Left ventricle myocardium inferior (tissue), 1 donor: Measurements from ENCODE around the gene HEATR9. TPM values are rescaled to one million over a fixed set of nuclear protein-coding genes. Genes with fewer than 3 reads are reported as not detected.

Source experiments
- DNase-seq: peaks from one replicate; pipeline ENCODE4 v3.0.0-alpha.2; 2020
- H3K27ac ChIP-seq: fragments of 200-600 bp; replicated peaks from 2 replicates; pipeline ENCODE4 v1.8.0; 2021
- H3K27me3 ChIP-seq: fragments of 200-600 bp; 2 replicates; pipeline ENCODE4 v1.8.0; 2021; ENCODE audit warnings: low read depth
- H3K36me3 ChIP-seq: fragments of 200-600 bp; 2 replicates; pipeline ENCODE4 v1.8.0; 2021
- H3K4me1 ChIP-seq: fragments of 200-600 bp; 2 replicates; pipeline ENCODE4 v1.8.0; 2021
- H3K4me3 ChIP-seq: fragments of 200-600 bp; 2 replicates; pipeline ENCODE4 v1.8.0; 2021; ENCODE audit warnings: mild to moderate bottlenecking, moderate library complexity
- H3K9me3 ChIP-seq: fragments of 200-600 bp; replicated peaks from 2 replicates; pipeline ENCODE4 v1.8.0; 2021
- intact Hi-C: fragments of 100-400 bp; cut with micrococcal nuclease; formaldehyde crosslinking; loops from one replicate; pipeline ENCODE4 v1.11.0; 2022
- total RNA-seq: library from RNA; stranded (reverse); fragmentation: NEBNext Ultra II Directional; extraction: Animal tissue kit (Norgen Biotek cat#: 25700); gene quantifications from one replicate; pipeline ENCODE4 v1.2.1, GENCODE V29; 2021
- TF ChIP-seq, protein P1 (sequence below): fragments of 200-600 bp; IDR thresholded peaks from 2 replicates; pipeline ENCODE4 v1.8.0; 2021; ENCODE audit warnings: antibody characterized with exemption, mild to moderate bottlenecking, borderline replicate concordance
- donor health status: DM: no; HTN: yes; CAD: no; lungs with severe emphysema.

The HEATR9 gene
- total RNA-seq, 1 donor from 2014 or later = not detected

DNA sequence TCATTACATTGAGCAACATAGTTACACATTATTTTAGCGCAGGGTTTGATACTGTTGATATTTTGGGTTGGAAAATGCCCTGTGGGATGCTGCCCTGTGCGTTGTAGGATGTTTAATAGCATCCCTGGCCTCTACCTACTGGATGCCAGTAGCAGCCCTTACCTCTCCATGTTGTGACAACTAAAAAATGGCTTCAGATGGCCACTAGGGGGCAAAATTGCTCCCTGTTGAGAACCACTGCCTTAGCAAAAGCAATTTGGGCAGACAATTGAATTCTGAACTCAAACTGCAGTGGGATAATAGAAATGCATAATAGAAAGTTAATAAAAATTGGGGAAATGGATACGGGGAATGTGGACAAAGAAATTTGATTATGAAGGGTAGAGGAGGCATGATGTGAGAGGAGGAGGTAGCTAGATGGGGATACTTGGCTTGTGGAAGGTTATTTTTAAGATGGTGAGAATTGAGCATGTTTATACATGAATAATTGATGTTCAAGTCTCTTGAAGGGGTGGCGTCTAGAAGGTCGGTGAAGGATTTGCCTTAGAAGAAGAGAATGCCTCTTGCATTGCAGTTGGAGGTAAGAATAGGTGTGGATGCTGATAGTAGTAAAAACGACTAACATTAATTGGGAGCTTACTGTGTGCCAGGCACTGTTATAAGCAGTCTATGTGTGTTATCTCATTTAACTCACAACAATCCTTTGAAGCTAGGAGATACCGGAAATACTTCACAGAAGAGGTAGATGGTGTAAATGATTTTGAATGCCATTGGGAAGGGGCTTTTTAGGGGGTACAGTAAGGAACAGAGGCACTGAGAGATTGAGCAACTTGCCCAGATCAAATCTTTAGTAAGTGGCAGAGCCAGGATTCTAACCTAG lies 19.0 kb downstream of the HEATR9 start:
- intact Hi-C loops = no loop called here
- DNase-seq = no peak

DNA sequence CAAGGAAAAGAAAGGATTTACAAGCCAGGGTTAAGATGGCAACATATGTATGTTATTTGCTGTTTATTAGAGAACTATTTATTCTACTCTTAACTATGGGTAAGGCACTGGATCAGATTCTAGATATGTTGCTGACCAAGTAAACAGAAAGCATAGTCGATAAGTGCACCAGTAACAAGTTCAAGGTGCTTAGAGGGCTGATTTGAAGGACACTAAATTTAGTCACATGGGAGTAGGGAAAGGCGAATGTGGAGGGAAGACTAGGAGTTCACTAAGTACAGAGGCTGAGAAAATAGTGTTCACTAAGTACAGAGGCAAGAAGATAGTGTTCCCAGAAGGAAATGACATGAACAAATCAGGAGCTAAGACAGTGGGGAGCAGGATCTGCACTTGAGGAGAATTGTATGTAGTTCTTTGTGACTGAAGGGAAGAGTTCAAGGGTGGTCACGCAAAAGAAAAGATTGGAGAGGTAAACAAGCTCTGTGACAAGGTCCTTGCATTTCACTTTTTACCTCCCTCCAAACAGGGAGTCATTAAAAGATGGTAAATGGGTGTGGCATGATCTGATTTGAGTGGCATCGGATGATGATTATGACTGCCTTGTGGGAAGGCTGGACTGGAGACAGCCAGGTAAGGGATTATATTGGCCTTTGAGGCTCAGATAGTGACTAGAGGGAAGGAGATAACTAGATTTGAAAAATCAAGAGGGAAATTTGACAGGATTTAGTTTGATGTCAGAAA lies 20.9 kb downstream of the HEATR9 start:
- no peak overlapping the region for H3K4me3 ChIP-seq
- H3K4me1 ChIP-seq = peaks cover 15% of the 10 kb centered on the region
- H3K36me3 ChIP-seq = peaks cover 48% of the 10 kb centered on the region
- peak overlapping the region; percentile 1 for H3K27ac ChIP-seq
- H3K27me3 ChIP-seq = no peaks in the 10 kb centered on the region
- TF ChIP-seq, protein P1, sequence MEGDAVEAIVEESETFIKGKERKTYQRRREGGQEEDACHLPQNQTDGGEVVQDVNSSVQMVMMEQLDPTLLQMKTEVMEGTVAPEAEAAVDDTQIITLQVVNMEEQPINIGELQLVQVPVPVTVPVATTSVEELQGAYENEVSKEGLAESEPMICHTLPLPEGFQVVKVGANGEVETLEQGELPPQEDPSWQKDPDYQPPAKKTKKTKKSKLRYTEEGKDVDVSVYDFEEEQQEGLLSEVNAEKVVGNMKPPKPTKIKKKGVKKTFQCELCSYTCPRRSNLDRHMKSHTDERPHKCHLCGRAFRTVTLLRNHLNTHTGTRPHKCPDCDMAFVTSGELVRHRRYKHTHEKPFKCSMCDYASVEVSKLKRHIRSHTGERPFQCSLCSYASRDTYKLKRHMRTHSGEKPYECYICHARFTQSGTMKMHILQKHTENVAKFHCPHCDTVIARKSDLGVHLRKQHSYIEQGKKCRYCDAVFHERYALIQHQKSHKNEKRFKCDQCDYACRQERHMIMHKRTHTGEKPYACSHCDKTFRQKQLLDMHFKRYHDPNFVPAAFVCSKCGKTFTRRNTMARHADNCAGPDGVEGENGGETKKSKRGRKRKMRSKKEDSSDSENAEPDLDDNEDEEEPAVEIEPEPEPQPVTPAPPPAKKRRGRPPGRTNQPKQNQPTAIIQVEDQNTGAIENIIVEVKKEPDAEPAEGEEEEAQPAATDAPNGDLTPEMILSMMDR = no peak
- H3K9me3 ChIP-seq = no peaks in the 10 kb centered on the region
- no peak for DNase-seq
- intact Hi-C loops = no loop called here

More for the DNA sequence above, 19.0 kb downstream of the HEATR9 start:
- Histone ChIP-seq H3K36me3 (peaks cover 29% of the 10 kb centered on the region), H3K9me3 (no peaks in the 10 kb centered on the region), H3K4me1 (peaks cover 15% of the 10 kb centered on the region), H3K27me3 (no peaks in the 10 kb centered on the region), H3K27ac (no peak overlapping the region), H3K4me3 (no peak overlapping the region)
- TF ChIP-seq, protein P1 = peak; percentile 74

- no peak for DNase-seq
- no peaks in the 10 kb centered on the region for H3K9me3 ChIP-seq
- H3K36me3 ChIP-seq = peaks cover 56% of the 10 kb centered on the region
- intact Hi-C loops = no loop called here
- H3K4me1 ChIP-seq = peaks cover 15% of the 10 kb centered on the region
- no peak overlapping the region for H3K27ac ChIP-seq
- TF ChIP-seq, protein P1 = no peak
- no peaks in the 10 kb centered on the region for H3K27me3 ChIP-seq
- no peak overlapping the region for H3K4me3 ChIP-seq
These were observed 21.7 kb downstream of the HEATR9 start for GRCh38 chr17:35847006-35847405.

DNA sequence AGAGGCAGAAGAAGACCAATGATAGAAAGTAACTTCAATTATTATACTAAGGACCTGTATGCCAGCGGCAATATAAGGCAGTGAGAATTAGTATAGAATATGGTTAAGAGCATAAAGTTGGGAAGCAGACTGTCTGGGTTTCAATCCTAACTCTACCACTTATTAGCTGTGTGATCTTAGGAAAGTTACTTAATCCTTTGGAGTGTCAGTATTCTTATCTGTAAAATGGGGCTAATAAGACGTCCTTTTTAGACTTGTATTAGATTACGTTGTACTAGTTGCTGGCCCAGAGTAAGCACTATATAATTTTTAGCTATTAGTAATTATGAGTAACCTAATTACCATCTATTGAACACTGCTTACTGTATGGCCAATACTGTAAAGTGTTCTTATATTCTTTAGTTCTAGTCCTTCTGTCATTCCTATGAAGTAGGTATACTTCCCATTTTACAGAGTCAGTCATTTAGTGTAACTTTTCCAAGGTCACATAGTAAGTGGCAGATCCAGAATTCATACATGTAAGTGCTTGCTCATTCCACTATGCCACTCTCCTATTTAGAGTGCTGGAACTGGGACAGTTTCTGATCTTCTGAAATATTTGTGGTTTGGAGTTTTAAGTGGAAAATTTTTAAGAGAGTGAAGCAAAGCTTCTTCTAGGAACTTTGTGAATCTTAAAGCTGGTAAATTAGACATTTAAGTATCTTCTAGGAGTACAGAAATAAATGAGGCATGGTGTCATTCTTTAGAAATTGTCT lies 22.5 kb downstream of the HEATR9 start:
- H3K27ac ChIP-seq = no peak overlapping the region
- peaks cover 64% of the 10 kb centered on the region for H3K36me3 ChIP-seq
- H3K27me3 ChIP-seq = no peaks in the 10 kb centered on the region
- H3K4me3 ChIP-seq = no peak overlapping the region
- TF ChIP-seq, protein P1 = no peak
- no peak for DNase-seq
- no peaks in the 10 kb centered on the region for H3K9me3 ChIP-seq
- intact Hi-C loops = no loop called here
- H3K4me1 ChIP-seq = peaks cover 15% of the 10 kb centered on the region

GRCh38 chr17:35844547-35844946 lies 24.1 kb downstream of the HEATR9 start:
- no peaks in the 10 kb centered on the region for H3K27me3 ChIP-seq
- peaks cover 81% of the 10 kb centered on the region for H3K36me3 ChIP-seq
- intact Hi-C loops = no loop called here
- H3K4me1 ChIP-seq = peaks cover 15% of the 10 kb centered on the region
- no peak overlapping the region for H3K27ac ChIP-seq
- DNase-seq = no peak
- H3K9me3 ChIP-seq = no peaks in the 10 kb centered on the region
- H3K4me3 ChIP-seq = no peak overlapping the region
- TF ChIP-seq, protein P1 = no peak
